ENCODE measurements around the gene KRAS. TPM values are rescaled to one million over a fixed set of nuclear protein-coding genes. Genes with fewer than 3 reads are reported as not detected.
A peak's percentile ranks its signal among the peaks of the same experiment; 100 is the strongest.

KRAS gene
- total RNA-seq (43.7 TPM), polyA plus RNA-seq (ENCODE audit: insufficient read depth, low read depth, low replicate concordance) (7.5 TPM)
- long read RNA-seq, donor 1, full-length matches to known transcripts: 5 of 5 reads
- long read RNA-seq, donor 1, partial matches to known transcripts: 0 of 5 reads
- long read RNA-seq, donor 1, other reads (novel, unspliced or antisense): 0 of 5 reads
- long read RNA-seq, donor 2, full-length matches to known transcripts: 7 of 7 reads
- long read RNA-seq, donor 2, partial matches to known transcripts: 0 of 7 reads
- long read RNA-seq, donor 2, other reads (novel, unspliced or antisense): 0 of 7 reads
- long read RNA-seq, donor 3, full-length matches to known transcripts: 8 of 18 reads
- long read RNA-seq, donor 3, partial matches to known transcripts: 10 of 18 reads
- long read RNA-seq, donor 3, other reads (novel, unspliced or antisense): 0 of 18 reads
- long read RNA-seq, donor 4, full-length matches to known transcripts: 7 of 7 reads
- long read RNA-seq, donor 4, partial matches to known transcripts: 0 of 7 reads
- long read RNA-seq, donor 4, other reads (novel, unspliced or antisense): 0 of 7 reads
- long read RNA-seq, donor 5: 0 reads
- long read RNA-seq, donor 6, full-length matches to known transcripts: 3 of 3 reads
- long read RNA-seq, donor 6, partial matches to known transcripts: 0 of 3 reads
- long read RNA-seq, donor 6, other reads (novel, unspliced or antisense): 0 of 3 reads
- long read RNA-seq, donor 7, full-length matches to known transcripts: 13 of 24 reads
- long read RNA-seq, donor 7, partial matches to known transcripts: 2 of 24 reads
- long read RNA-seq, donor 7, other reads (novel, unspliced or antisense): 9 of 24 reads
- long read RNA-seq, donor 8, full-length matches to known transcripts: 6 of 6 reads
- long read RNA-seq, donor 8, partial matches to known transcripts: 0 of 6 reads
- long read RNA-seq, donor 8, other reads (novel, unspliced or antisense): 0 of 6 reads
- long read RNA-seq, donor 9, full-length matches to known transcripts: 7 of 7 reads
- long read RNA-seq, donor 9, partial matches to known transcripts: 0 of 7 reads
- long read RNA-seq, donor 9, other reads (novel, unspliced or antisense): 0 of 7 reads
- long read RNA-seq, donor 10, full-length matches to known transcripts: 5 of 64 reads
- long read RNA-seq, donor 10, partial matches to known transcripts: 15 of 64 reads
- long read RNA-seq, donor 10, other reads (novel, unspliced or antisense): 44 of 64 reads

GRCh38 chr12:25250744-25251730 lies at the start of gene KRAS:
Gene KRAS (minus strand): TSS chr12:25250929.
- Histone ChIP-seq H3K9ac (ENCODE audit: low read length in 3 of 3) (peak within 1 kb of the TSS; percentile 66 to 83 (median 77)), H3K27ac (ENCODE audit: low read depth in 2 of 2, low read length in 2 of 2) (peak within 1 kb of the TSS; percentile 76 to 79), H3K36me3 (ENCODE audit: control insufficient read depth in 2 of 3, insufficient read depth in 3 of 3, low read length in 3 of 3) (no peaks in the 10 kb centered on the region), H3K9me3 (ENCODE audit: control insufficient read depth in 2 of 3, insufficient read depth in 1 of 3, low read length in 3 of 3) (no peaks in the 10 kb centered on the region), H3K4me3 (ENCODE audit: low read length in 3 of 3) (peak within 1 kb of the TSS; percentile 83 to 96 (median 92)), H3K27me3 (ENCODE audit: control insufficient read depth, insufficient read depth, low read length) (no peaks in the 10 kb centered on the region), H3K4me1 (ENCODE audit: control insufficient read depth in 2 of 3, insufficient read depth in 2 of 3, low read depth in 1 of 3, low read length in 3 of 3) (peaks cover 0 to 7% (median 0%) of the 10 kb centered on the region in 3 donors)
- FAIRE-seq: no peak
- TF ChIP-seq CTCF (IDR thresholded peaks at IDR 0.05; ENCODE audit: borderline replicate concordance, extremely low read depth, insufficient read depth): no peak
- intact Hi-C loops (cut with DNase I): no loop called here
- DNase-seq: peak; percentile 97 to 99 (median 98)

GRCh38 chr12:25296381-25296780 lies 45.7 kb upstream of the KRAS start:
- H3K4me1 ChIP-seq (ENCODE audit: control insufficient read depth in 2 of 3, insufficient read depth in 2 of 3, low read depth in 1 of 3, low read length in 3 of 3): no peaks in the 10 kb centered on the region
- peaks cover 0 to 1% (median 0%) of the 10 kb centered on the region in 3 donors for H3K9me3 ChIP-seq (ENCODE audit: control insufficient read depth in 2 of 3, insufficient read depth in 1 of 3, low read length in 3 of 3)
- no peak overlapping the region for H3K27ac ChIP-seq (ENCODE audit: low read depth in 2 of 2, low read length in 2 of 2)
- H3K4me3 ChIP-seq (ENCODE audit: low read length in 3 of 3): no peak overlapping the region
- no peaks in the 10 kb centered on the region for H3K36me3 ChIP-seq (ENCODE audit: control insufficient read depth in 2 of 3, insufficient read depth in 3 of 3, low read length in 3 of 3)
- FAIRE-seq (no peak), DNase-seq (no peak)
- H3K27me3 ChIP-seq (ENCODE audit: control insufficient read depth, insufficient read depth, low read length): no peaks in the 10 kb centered on the region
- no peak overlapping the region for H3K9ac ChIP-seq (ENCODE audit: low read length in 3 of 3)
- intact Hi-C loops (cut with DNase I): no loop called here
- TF ChIP-seq CTCF (IDR thresholded peaks at IDR 0.05; ENCODE audit: borderline replicate concordance, extremely low read depth, insufficient read depth): no peak

- no peak for TF ChIP-seq CTCF (IDR thresholded peaks at IDR 0.05; ENCODE audit: borderline replicate concordance, extremely low read depth, insufficient read depth)
- DNase-seq (no peak), FAIRE-seq (no peak)
- no peaks in the 10 kb centered on the region for H3K36me3 ChIP-seq (ENCODE audit: control insufficient read depth in 2 of 3, insufficient read depth in 3 of 3, low read length in 3 of 3)
- no peaks in the 10 kb centered on the region for H3K27me3 ChIP-seq (ENCODE audit: control insufficient read depth, insufficient read depth, low read length)
- H3K9me3 ChIP-seq (ENCODE audit: control insufficient read depth in 2 of 3, insufficient read depth in 1 of 3, low read length in 3 of 3): peaks cover 0 to 1% (median 0%) of the 10 kb centered on the region in 3 donors
- intact Hi-C loops (cut with DNase I): no loop called here
- H3K4me1 ChIP-seq (ENCODE audit: control insufficient read depth in 2 of 3, insufficient read depth in 2 of 3, low read depth in 1 of 3, low read length in 3 of 3): no peaks in the 10 kb centered on the region
- H3K4me3 ChIP-seq (ENCODE audit: low read length in 3 of 3): no peak overlapping the region
- no peak overlapping the region for H3K9ac ChIP-seq (ENCODE audit: low read length in 3 of 3)
- H3K27ac ChIP-seq (ENCODE audit: low read depth in 2 of 2, low read length in 2 of 2): no peak overlapping the region
Observed at GRCh38 chr12:25295361-25295760, 44.6 kb upstream of the KRAS start.

Measured in kidney (tissue), 22 donors.